GM04504 (cell line): ENCODE results near the gene DENND10.
"Not testable (repeated sequence)": the region's sequence is repeated elsewhere in the genome, so short reads cannot be mapped to it uniquely, and the experiment has no call there.

Source experiments
- DNase-seq: peaks from one replicate; pipeline ENCODE4 v3.0.0-alpha.2; 2012; ENCODE audit warnings: low read depth

DENND10 gene

DNA sequence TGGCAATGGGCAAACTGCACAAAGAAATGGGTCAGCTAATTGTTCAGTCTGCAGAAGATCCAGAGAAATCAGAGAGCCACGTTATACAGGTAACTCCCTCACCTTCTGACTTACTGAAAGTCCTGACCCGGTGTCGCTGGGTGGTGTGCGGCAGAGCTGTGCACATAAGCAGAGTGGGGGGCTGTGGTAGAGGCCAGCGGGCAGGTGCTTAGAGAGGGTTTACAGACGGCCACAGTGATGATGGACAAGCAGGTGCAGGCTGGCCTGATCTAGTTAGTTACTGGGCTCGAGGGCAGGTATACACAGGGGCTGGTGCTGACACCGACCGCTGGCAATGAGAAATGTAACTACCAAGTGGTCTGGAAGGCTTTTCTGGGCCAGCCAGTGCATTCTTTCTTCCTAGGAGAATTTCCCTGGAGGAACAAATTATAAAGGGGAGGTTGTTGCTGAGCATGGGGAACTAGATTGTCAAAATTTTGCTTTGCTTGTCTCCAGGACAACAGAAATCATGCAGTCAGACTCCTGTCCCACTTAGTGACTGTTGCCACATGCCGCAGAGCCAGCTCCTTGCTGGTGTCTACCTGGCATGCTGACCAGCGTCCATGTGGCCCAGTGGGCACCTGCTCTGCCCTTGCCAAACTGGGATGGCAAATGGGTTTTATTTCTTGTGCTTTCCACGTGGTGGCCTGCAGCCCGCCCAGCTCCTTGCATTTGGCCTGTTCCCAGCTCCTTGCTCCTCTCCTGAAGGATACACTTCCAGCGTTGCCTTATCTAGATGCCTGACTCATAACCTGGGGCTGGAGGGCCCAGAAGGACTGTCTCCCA is 28.8 kb downstream of the DENND10 start:
- DNase-seq: no peak

- DNase-seq: no peak
Measured at GRCh38 chr10:119133949-119134348, 30.0 kb downstream of the DENND10 start.

DNA sequence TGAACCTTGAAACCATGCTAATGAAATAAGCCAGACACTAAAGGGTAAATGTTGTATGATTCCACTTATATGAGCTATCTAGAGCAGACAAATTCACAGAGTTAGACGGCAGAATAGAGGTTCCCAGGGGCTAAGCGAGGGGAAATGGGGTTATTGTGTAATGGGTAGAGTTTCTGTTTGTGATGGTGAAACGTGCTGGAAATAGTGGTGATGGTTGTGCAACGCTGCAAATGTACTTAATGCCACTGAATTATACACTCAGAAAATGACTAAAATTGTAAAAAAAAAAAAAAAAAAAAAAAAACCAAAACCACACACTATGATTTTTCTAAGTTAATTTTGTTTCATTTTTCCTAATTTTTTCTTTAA is 31.6 kb downstream of the DENND10 start:
- no peak for DNase-seq

DNA sequence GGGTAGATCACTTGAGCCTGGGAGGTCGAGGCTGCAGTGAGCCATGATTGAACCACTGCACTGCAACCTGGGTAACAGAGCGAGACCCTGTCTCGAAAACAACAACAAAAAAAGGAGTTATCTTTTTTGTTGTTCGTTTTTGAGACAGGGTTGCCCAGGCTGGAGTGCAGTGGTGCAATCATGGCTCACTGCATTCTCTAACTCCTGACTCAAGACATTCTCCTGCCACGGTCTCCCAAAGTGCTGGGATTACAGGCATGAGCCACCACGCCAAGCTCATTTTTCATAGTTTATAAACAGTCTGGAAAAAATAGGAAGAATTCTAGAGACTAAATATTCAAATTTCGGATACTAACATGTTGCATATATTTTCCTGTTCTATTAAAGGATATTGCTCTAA is 32.2 kb downstream of the DENND10 start:
- no peak for DNase-seq

DNA sequence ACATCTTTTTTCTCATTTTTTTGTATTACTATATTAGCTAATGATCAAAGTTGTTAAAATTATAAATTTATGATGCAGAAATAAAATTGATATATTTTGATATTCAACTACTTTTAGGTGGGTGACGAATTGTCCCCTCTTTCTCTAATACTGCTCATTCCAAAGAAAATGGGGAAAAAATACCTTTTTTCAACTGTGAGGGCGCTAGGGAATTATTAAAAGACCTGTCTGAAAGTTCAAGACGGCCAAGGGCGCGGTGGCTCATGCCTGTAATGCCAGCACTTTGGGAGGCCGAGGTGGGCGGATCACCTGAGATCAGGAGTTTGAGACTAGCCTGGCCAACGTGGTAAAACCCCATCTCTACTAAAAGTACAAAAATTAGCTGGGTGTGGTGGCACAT is 34.0 kb downstream of the DENND10 start:
- not testable (repeated sequence) for DNase-seq

GRCh38 chr10:119138346-119139306 is 34.7 kb downstream of the DENND10 start:
- no peak for DNase-seq

GRCh38 chr10:119139464-119140067 is 35.7 kb downstream of the DENND10 start:
- no peak for DNase-seq

- DNase-seq: no peak
Measured at GRCh38 chr10:119140603-119141245, 36.8 kb downstream of the DENND10 start.

- no peak for DNase-seq
Measured at GRCh38 chr10:119143657-119144056, 39.7 kb downstream of the DENND10 start.

- DNase-seq: no peak
Measured at GRCh38 chr10:119149157-119149556, 45.2 kb downstream of the DENND10 start.

GRCh38 chr10:119149729-119150128 is 45.8 kb downstream of the DENND10 start:
- DNase-seq: no peak

- DNase-seq: not testable (repeated sequence)
Measured at GRCh38 chr10:119151601-119152000, 47.7 kb downstream of the DENND10 start.

- no peak for DNase-seq
Measured at GRCh38 chr10:119153041-119153440, 49.1 kb downstream of the DENND10 start.

DNA sequence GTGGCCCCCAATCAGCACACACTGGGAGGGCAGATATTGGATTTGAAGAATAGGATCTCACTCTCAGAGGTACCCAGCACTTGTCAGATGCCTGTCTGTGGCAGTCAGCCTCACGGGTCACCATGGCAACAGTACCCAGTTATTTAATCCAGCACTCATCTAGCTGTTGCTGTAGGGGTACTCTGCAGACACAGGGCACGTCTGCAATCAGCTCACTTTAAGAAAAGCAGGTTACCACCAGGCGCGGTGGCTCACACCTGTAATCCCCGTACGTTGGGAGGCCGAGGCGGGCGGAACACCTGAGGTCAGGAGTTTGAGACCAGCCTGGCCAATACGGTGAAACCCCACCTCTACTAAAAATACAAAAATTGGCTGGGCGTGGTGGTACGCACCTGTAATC is 49.7 kb downstream of the DENND10 start:
- no peak for DNase-seq

- DNase-seq: no peak
Measured at GRCh38 chr10:119159332-119159731, 55.4 kb downstream of the DENND10 start.

GRCh38 chr10:119161680-119162451 is 58.0 kb downstream of the DENND10 start:
- no peak for DNase-seq

DNA sequence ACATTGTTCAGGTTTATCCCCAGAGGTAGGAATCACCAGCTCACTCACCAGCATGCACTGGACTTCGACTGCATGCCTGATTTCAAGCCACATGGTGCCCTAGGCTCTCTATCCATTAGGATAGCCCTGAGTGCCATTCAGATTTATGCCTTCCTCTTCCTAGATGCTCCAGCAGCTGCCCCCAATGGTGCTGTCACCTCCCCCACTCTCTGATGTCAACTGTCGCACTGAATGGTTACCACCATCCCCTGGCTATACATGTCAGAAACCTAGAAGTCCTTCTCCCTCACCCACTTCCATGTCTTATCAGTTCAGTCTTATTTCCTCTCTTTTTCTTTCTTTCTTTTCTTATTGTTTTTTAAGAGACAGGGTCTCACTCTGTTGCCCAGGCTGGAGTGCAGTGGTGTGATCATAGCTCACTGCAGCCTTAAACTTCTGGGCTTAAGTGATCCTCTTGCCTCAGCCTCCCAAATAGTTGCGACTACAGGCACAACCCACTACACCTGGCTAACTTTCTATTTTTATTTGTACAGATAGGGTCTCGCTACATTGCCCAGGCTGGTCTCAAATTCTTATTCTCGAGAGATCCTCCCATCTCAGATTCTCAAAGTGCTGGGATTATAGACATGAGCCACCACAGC is 58.7 kb downstream of the DENND10 start:
- no peak for DNase-seq

DNA sequence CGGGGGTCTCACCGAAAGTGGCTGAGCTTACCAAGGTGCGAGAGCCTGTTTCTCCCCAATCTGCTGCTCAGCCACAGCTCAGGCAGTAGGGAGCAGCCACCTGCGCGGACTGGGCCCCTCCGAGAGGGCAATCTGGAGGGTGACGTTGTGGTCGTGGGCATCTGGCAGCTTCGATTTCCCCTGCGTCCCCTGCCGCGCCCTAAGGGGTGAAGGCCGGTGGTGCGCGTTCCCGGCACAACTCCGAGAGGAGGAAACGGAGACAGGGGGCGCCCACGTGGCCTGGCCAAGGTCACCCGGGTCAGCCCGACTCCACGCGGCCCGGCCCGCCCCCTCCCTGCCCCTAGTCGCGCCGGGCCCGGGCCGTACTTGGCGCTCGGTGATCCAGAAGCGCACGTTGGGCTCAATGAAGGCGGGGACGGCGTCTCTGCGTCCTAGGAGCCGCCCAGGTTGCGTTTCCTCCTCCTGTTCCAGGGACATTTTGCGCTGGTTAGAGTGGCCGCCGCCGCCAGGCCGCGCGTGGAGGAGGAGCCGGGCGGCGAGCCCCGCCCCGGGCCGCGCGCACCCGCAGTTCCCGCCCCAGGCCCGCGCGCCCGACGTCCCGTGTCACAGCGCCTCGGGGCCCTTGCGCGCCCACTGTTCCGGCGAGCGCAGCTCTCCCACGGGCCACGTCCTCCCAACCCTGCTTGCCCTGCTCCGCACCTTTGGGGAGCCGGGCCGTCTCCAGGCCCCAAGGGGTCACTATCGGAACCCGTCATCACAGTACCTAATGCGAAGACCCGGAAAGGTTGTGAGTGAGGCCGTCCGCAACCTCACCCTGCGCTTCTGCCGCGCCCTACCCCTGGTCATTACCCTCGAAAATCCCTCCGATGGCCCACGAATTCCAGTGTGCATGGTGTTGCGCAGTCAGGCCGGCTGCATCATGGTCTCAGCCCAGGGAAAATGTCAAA is 61.5 kb downstream of the DENND10 start, which contains the start of gene SFXN4:
SFXN4 (minus strand) TSS at position 544 of the 947 bp plus-strand sequence; CDS start at position 477, 67 bp downstream.
- DNase-seq: peak; percentile 29

DNA sequence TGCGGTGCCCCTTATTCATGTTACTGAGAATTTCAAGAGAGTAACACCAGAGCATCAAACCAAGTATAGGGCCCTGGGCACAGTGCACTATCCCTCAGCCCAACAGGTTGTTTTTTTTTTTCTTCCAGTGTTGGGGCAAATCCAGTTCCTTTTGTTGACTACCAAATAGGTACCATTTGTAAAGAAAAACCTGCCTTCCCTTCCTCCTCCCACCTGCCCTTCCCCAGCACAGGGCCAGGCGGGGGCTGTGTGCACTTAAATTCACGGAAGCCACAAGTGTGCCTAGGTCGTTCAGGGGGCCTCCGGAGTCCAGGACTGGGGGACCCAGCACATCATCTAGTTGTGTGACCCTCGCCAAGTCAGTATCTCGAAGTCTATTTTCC is 62.2 kb downstream of the DENND10 start:
- DNase-seq: no peak
